Measurements from ENCODE around the gene TXNRD2.

The TXNRD2 gene

DNA sequence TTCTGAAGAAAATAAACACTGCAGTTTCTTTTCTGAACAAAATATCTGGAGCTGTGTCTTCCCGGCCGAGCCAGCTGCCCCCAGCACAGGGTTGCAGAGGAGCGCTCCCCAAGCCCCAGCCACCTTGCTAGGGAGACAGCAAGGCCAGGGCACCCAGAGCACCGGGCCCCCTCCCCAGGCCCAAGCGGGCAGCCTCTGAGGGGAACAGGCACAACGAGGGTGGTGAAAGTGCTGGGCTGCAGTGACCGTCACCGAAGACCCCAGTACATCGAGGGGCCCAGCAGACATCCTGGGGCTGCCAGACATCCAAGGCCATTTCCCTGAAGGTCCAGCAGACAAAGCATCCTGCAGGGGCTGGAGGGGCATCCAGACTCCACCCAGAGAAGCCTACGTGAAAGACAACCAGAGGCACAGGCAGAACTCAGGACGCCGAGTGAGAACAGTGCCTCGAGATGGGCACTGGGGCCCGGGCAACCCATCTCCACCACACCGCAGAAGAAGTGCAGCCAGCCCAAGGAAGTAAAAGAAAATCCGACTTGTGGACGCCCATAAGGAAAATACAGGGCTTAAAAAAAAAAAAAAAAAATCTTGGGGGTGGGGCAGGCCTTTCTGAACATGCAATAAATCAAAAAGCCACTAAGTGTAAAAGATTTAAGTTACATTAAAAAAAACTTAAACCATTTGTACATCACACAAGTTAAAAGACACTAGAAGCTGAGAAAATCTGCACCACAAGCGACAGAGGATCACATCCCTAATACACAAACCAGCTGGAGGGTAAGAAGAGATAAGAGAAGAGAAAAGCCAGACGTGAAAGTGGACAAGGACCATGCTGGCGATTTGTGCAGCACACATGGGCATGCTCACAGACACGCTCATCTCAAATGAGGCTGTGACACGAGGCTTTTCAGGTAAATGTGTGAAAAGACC, 36.0 kb downstream of the TXNRD2 start:
- no peak overlapping the region for H3K27ac ChIP-seq (ENCODE audit: low read length)
- no peaks in the 10 kb centered on the region for H3K4me1 ChIP-seq (ENCODE audit: low read length)
- H3K9me3 ChIP-seq (replicated peaks; ENCODE audit: insufficient read depth, low read length) = no peaks in the 10 kb centered on the region
- H3K9ac ChIP-seq (ENCODE audit: low read length) = no peak overlapping the region
- no peak for DNase-seq
- no peak overlapping the region for H3K4me2 ChIP-seq (ENCODE audit: low read depth, low read length)
- H4K20me1 ChIP-seq (ENCODE audit: insufficient read depth, low read length) = no peaks in the 10 kb centered on the region
- no peaks in the 10 kb centered on the region for H3K36me3 ChIP-seq (replicated peaks; ENCODE audit: insufficient read depth, low read length)
- H3K79me2 ChIP-seq (ENCODE audit: low read length) = no peaks in the 10 kb centered on the region
- no peak for TF ChIP-seq EZH2phosphoT487 (IDR thresholded peaks at IDR 0.05; ENCODE audit: low read length)
- no peak for TF ChIP-seq EZH2 (optimal IDR thresholded peaks at IDR 0.05; ENCODE audit: low read depth, low read length)
- TF ChIP-seq, protein P1, sequence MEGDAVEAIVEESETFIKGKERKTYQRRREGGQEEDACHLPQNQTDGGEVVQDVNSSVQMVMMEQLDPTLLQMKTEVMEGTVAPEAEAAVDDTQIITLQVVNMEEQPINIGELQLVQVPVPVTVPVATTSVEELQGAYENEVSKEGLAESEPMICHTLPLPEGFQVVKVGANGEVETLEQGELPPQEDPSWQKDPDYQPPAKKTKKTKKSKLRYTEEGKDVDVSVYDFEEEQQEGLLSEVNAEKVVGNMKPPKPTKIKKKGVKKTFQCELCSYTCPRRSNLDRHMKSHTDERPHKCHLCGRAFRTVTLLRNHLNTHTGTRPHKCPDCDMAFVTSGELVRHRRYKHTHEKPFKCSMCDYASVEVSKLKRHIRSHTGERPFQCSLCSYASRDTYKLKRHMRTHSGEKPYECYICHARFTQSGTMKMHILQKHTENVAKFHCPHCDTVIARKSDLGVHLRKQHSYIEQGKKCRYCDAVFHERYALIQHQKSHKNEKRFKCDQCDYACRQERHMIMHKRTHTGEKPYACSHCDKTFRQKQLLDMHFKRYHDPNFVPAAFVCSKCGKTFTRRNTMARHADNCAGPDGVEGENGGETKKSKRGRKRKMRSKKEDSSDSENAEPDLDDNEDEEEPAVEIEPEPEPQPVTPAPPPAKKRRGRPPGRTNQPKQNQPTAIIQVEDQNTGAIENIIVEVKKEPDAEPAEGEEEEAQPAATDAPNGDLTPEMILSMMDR (IDR thresholded peaks at IDR 0.05; ENCODE audit: low read length) = no peak
- no peaks in the 10 kb centered on the region for H3K9me2 ChIP-seq (replicated peaks; ENCODE audit: insufficient read depth, low read length)
- no peak overlapping the region for H2AFZ ChIP-seq (ENCODE audit: low read length)
- no peaks in the 10 kb centered on the region for H3K27me3 ChIP-seq (replicated peaks; ENCODE audit: insufficient read depth, low read length)
- H3F3A ChIP-seq (ENCODE audit: insufficient read depth, low read length) = no peaks in the 10 kb centered on the region
- H3K4me3 ChIP-seq (ENCODE audit: low read length) = no peak overlapping the region

DNA sequence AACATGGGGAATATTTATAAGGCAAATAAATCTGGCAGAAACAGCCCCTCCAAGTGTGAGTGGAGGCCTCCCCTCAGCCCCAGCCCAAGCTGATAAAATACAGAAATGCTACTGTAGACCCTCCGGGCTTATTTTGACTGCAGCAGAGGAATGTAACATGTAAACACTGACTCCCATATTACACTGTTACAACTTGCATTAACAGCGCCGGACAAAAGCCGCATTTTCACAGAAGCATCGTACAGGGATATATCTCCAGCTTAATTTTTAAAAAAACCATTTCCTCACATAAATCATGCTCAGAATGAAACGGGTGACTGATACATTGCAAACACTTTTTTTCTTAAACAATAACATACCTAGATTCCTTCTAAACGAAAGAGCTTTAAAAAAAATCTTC, 36.7 kb downstream of the TXNRD2 start:
- H3K9me2 ChIP-seq (replicated peaks; ENCODE audit: insufficient read depth, low read length) = no peaks in the 10 kb centered on the region
- H3K27ac ChIP-seq (ENCODE audit: low read length) = no peak overlapping the region
- H2AFZ ChIP-seq (ENCODE audit: low read length) = no peak overlapping the region

DNA sequence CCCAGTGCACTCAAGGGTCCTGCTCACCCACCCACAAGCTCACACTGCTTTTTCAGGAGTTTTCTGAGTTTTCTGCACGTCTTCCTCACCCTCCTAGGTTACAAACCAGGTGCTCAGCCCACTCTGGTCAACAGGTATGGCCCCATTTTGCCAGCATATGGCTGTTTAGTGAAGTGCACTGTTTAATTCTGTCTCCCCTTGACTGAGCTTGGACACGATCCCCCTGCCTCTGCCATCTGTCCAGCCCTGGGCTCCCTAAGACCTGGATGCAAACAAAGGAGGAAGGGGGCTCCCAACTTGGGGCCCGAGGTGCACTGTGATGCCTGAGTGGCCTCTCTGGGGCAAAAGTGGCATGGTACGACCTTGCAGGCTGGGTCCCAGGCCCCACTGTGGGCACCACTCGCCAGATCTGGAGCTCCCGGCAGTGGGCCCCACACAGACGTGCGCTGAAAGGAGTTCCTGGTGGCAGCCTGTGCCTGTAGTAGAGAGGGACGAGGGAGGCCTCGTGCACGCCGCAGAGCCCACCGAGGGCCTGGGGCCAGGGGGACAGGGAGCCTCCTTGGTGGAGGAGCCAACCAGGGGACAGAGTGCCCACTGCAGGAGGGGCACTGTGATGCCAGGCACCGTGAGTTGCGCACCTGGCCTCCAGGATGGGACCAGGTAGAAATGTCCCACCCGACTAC, 37.3 kb downstream of the TXNRD2 start:
- no peak overlapping the region for H3K4me2 ChIP-seq (ENCODE audit: low read depth, low read length)
- no peaks in the 10 kb centered on the region for H3F3A ChIP-seq (ENCODE audit: insufficient read depth, low read length)
- H2AFZ ChIP-seq (ENCODE audit: low read length) = no peak overlapping the region

More for the DNA sequence above, 36.7 kb downstream of the TXNRD2 start:
- TF ChIP-seq EZH2phosphoT487 (IDR thresholded peaks at IDR 0.05; ENCODE audit: low read length) (no peak), EZH2 (optimal IDR thresholded peaks at IDR 0.05; ENCODE audit: low read depth, low read length) (no peak)
- TF ChIP-seq, protein P1 (IDR thresholded peaks at IDR 0.05; ENCODE audit: low read length) = no peak
- Histone ChIP-seq H3K27me3 (replicated peaks; ENCODE audit: insufficient read depth, low read length) (no peaks in the 10 kb centered on the region), H4K20me1 (ENCODE audit: insufficient read depth, low read length) (no peaks in the 10 kb centered on the region), H3K9ac (ENCODE audit: low read length) (no peak overlapping the region), H3F3A (ENCODE audit: insufficient read depth, low read length) (no peaks in the 10 kb centered on the region), H3K4me2 (ENCODE audit: low read depth, low read length) (no peak overlapping the region), H3K9me3 (replicated peaks; ENCODE audit: insufficient read depth, low read length) (no peaks in the 10 kb centered on the region), H3K79me2 (ENCODE audit: low read length) (no peaks in the 10 kb centered on the region), H3K36me3 (replicated peaks; ENCODE audit: insufficient read depth, low read length) (no peaks in the 10 kb centered on the region), H3K4me3 (ENCODE audit: low read length) (no peak overlapping the region), H3K4me1 (ENCODE audit: low read length) (no peaks in the 10 kb centered on the region)
- DNase-seq = no peak

More for the DNA sequence above, 37.3 kb downstream of the TXNRD2 start:
- Histone ChIP-seq H3K4me3 (ENCODE audit: low read length) (no peak overlapping the region), H3K27me3 (replicated peaks; ENCODE audit: insufficient read depth, low read length) (no peaks in the 10 kb centered on the region), H3K4me1 (ENCODE audit: low read length) (no peaks in the 10 kb centered on the region), H3K9ac (ENCODE audit: low read length) (no peak overlapping the region), H3K9me3 (replicated peaks; ENCODE audit: insufficient read depth, low read length) (no peaks in the 10 kb centered on the region), H3K79me2 (ENCODE audit: low read length) (no peaks in the 10 kb centered on the region), H3K27ac (ENCODE audit: low read length) (no peak overlapping the region), H3K9me2 (replicated peaks; ENCODE audit: insufficient read depth, low read length) (no peaks in the 10 kb centered on the region), H3K36me3 (replicated peaks; ENCODE audit: insufficient read depth, low read length) (no peaks in the 10 kb centered on the region), H4K20me1 (ENCODE audit: insufficient read depth, low read length) (no peaks in the 10 kb centered on the region)
- TF ChIP-seq, protein P1 (IDR thresholded peaks at IDR 0.05; ENCODE audit: low read length) = no peak
- TF ChIP-seq EZH2 (optimal IDR thresholded peaks at IDR 0.05; ENCODE audit: low read depth, low read length) (no peak), EZH2phosphoT487 (IDR thresholded peaks at IDR 0.05; ENCODE audit: low read length) (no peak)
- DNase-seq = no peak

Measured in MM.1S (cell line).